PC-3 (cell line): ENCODE results near the gene MCM9. TPM values are rescaled to one million over a fixed set of nuclear protein-coding genes. Genes with fewer than 3 reads are reported as not detected.
"Not testable (repeated sequence)": the region's sequence is repeated elsewhere in the genome, so short reads cannot be mapped to it uniquely, and the experiment has no call there.

Experiments used
- ATAC-seq: fragments of 200-7000 bp; cut with Tn5 transposase; 2 replicates; pipeline ENCODE4 v1.9.1; 2020; ENCODE audit warnings: mild to moderate bottlenecking, moderate library complexity
- BruUV-seq: library from RNA; stranded (reverse); fragments of 400-500 nt; replicated peaks from 2 replicates; lab custom pipeline; 2021; lab: Mats Ljungman, UMichigan
- CTCF ChIA-PET: fragments of 300-600 bp; sonication (Branson Sonifier 250); formaldehyde crosslinking; loops from one replicate; lab custom pipeline; 2022; ENCODE audit warnings: antibody characterized with exemption; lab: Charles Lee
- POLR2A ChIA-PET: fragments of 300-600 bp; sonication (Branson Sonifier 250); formaldehyde crosslinking; loops from one replicate; lab custom pipeline; 2022; ENCODE audit warnings: antibody characterized with exemption; ENCODE audit not compliant: unreplicated experiment; lab: Charles Lee
- DNase-seq: peaks from one replicate; pipeline ENCODE4 v3.0.0-alpha.2; 2015
- H2AFZ ChIP-seq: fragments of 300-600 bp; sonication (generic); 2 replicates; pipeline ENCODE4 v1.6.0; 2016; ENCODE audit warnings: antibody characterized with exemption, low read length
- H3F3A ChIP-seq: fragments of 300-600 bp; sonication (generic); one replicate; pipeline ENCODE4 v1.6.0; 2017; ENCODE audit warnings: antibody characterized with exemption, low read length, control low read depth, mild to moderate bottlenecking; ENCODE audit not compliant: unreplicated experiment
- H3K27ac ChIP-seq: fragments of 300-600 bp; sonication (generic); 2 replicates; pipeline ENCODE4 v1.5.1; 2016; ENCODE audit warnings: mild to moderate bottlenecking, low read length
- H3K27me3 ChIP-seq: fragments of 300-600 bp; sonication (generic); 2 replicates; pipeline ENCODE4 v1.6.1; 2016; ENCODE audit warnings: low read length, mixed read lengths
- H3K36me3 ChIP-seq: fragments of 300-600 bp; sonication (generic); 2 replicates; pipeline ENCODE4 v1.6.1; 2016; ENCODE audit warnings: low read depth, mixed run types, low read length, mixed read lengths
- H3K4me1 ChIP-seq: fragments of 300-600 bp; sonication (generic); 2 replicates; pipeline ENCODE4 v1.5.1; 2016; ENCODE audit warnings: low read length; ENCODE audit not compliant: insufficient read depth
- H3K4me2 ChIP-seq: fragments of 300-600 bp; sonication (generic); 2 replicates; pipeline ENCODE4 v1.6.0; 2016; ENCODE audit warnings: low read length
- H3K4me3 ChIP-seq: fragments of 300-600 bp; sonication (generic); 2 replicates; pipeline ENCODE4 v1.5.1; 2016; ENCODE audit warnings: mild to moderate bottlenecking, low read length, mixed read lengths
- H3K79me2 ChIP-seq: fragments of 300-600 bp; sonication (generic); 2 replicates; pipeline ENCODE4 v1.6.1; 2017; ENCODE audit warnings: low read length, mixed read lengths
- H3K9ac ChIP-seq: fragments of 300-600 bp; sonication (generic); 2 replicates; pipeline ENCODE4 v1.6.0; 2016; ENCODE audit warnings: mild to moderate bottlenecking, low read length
- H3K9me2 ChIP-seq: fragments of 300-600 bp; sonication (generic); replicated peaks from 2 replicates; pipeline ENCODE4 v1.6.1; 2016; ENCODE audit warnings: mixed run types, low read length, mixed read lengths
- H3K9me3 ChIP-seq: fragments of 300-600 bp; sonication (generic); 2 replicates; pipeline ENCODE4 v1.6.1; 2016; ENCODE audit warnings: low read length, mixed read lengths
- H4K20me1 ChIP-seq: fragments of 300-600 bp; sonication (generic); 2 replicates; pipeline ENCODE4 v1.6.1; 2016; ENCODE audit warnings: low read length, mixed read lengths
- EZH2 ChIP-seq: fragments of 300-600 bp; sonication (generic); IDR thresholded peaks from one replicate; pipeline ENCODE4 v1.6.1; 2017; ENCODE audit warnings: antibody characterized with exemption, mild to moderate bottlenecking, low read length; ENCODE audit not compliant: unreplicated experiment
- EZH2phosphoT487 ChIP-seq: fragments of 300-600 bp; sonication (generic); IDR thresholded peaks from 2 replicates; pipeline ENCODE4 v1.6.1; 2018; ENCODE audit warnings: mild to moderate bottlenecking, antibody characterized with exemption, low read length, borderline replicate concordance
- intact Hi-C: fragments of 100-400 bp; cut with micrococcal nuclease; formaldehyde crosslinking; loops from 2 replicates; pipeline ENCODE4 v1.9.0; 2023
- total RNA-seq: library from RNA; depleted of rRNA; stranded (reverse); fragments of >200 nt; gene quantifications from 2 replicates; pipeline ENCODE4 v1.2.3, GENCODE V29; 2014
- TF ChIP-seq, protein P1 (sequence below): fragments of 300-600 bp; sonication (generic); conservative IDR thresholded peaks from 2 replicates; pipeline ENCODE4 v1.5.1; 2017; ENCODE audit warnings: antibody characterized with exemption, low read depth, mild to moderate bottlenecking, low read length

MCM9 gene
- total RNA-seq, 1 experiment from 2014 or later = 5.8 TPM

DNA sequence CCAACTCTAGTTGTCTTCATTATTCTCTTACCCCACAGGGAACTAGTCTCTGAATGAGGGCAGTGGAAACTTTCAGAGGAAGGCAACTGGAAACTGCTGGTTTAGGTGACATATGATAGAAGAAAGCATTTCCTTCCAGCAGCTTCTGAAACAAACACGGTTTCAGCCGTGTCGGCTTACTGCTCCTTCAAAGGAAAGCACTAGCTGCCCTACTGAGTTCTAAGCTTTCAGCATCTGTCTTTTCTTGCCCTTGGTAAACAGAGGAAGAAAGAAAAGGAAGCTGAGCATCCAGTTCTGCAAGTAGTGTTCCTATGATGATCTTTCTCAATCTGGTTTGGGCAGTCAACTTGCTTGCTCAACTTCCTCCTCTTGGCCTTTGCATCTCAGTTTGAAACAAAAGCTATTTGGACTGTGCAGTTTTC, 166.0 kb downstream of the MCM9 start:
- Histone ChIP-seq H3K4me1 (peaks cover 25% of the 10 kb centered on the region), H3K36me3 (no peaks in the 10 kb centered on the region), H3K27ac (no peak overlapping the region), H2AFZ (no peak overlapping the region), H3K27me3 (no peaks in the 10 kb centered on the region), H3K79me2 (no peaks in the 10 kb centered on the region), H3K9ac (no peak overlapping the region), H4K20me1 (no peaks in the 10 kb centered on the region), H3F3A (no peaks in the 10 kb centered on the region), H3K9me2 (no peaks in the 10 kb centered on the region), H3K4me2 (peak overlapping the region; percentile 3; the same call in 1 of the 2 replicates), H3K9me3 (no peaks in the 10 kb centered on the region), H3K4me3 (no peak overlapping the region)
- BruUV-seq = no TSS peak
- ATAC-seq = no peak
- intact Hi-C loops = no loop called here
- TF ChIP-seq EZH2 (no peak), EZH2phosphoT487 (no peak)
- TF ChIP-seq, protein P1, sequence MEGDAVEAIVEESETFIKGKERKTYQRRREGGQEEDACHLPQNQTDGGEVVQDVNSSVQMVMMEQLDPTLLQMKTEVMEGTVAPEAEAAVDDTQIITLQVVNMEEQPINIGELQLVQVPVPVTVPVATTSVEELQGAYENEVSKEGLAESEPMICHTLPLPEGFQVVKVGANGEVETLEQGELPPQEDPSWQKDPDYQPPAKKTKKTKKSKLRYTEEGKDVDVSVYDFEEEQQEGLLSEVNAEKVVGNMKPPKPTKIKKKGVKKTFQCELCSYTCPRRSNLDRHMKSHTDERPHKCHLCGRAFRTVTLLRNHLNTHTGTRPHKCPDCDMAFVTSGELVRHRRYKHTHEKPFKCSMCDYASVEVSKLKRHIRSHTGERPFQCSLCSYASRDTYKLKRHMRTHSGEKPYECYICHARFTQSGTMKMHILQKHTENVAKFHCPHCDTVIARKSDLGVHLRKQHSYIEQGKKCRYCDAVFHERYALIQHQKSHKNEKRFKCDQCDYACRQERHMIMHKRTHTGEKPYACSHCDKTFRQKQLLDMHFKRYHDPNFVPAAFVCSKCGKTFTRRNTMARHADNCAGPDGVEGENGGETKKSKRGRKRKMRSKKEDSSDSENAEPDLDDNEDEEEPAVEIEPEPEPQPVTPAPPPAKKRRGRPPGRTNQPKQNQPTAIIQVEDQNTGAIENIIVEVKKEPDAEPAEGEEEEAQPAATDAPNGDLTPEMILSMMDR = no peak
- peak; percentile 67 for DNase-seq
- CTCF ChIA-PET = no interaction called here
- POLR2A ChIA-PET = interaction anchor here (0.6 kb wide), 1 partner anchor 92 kb away, joined by 3 read pairs; no protein-coding TSS in a partner anchor

DNA sequence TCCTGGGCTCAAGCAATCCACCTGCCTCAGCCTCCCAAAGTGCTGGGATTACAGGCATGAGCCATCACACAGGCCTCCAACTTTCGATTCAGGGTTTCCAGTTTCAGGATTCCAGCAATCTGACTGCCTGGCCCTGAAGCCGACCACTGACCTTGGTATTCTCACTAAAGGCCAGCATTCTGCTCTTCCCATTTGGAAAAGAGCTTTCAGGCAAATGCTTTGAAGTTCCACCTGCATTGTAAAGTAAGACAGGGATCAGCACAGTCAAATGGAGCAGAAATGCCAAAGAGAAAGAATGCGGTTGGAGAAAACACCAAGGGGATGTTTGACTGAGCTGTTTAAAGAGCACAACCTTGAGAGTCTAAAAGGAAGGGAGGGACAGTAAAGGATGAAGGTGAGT, 166.5 kb downstream of the MCM9 start:
- no peaks in the 10 kb centered on the region for H3K79me2 ChIP-seq
- no peaks in the 10 kb centered on the region for H4K20me1 ChIP-seq
- no peak overlapping the region for H2AFZ ChIP-seq
- no peak for TF ChIP-seq EZH2phosphoT487
- TF ChIP-seq, protein P1 = no peak
- no peak for TF ChIP-seq EZH2
- intact Hi-C loops = no loop called here
- no peak for ATAC-seq
- no TSS peak for BruUV-seq
- no peak overlapping the region for H3K4me3 ChIP-seq
- no peaks in the 10 kb centered on the region for H3F3A ChIP-seq
- H3K36me3 ChIP-seq = no peaks in the 10 kb centered on the region
- no peaks in the 10 kb centered on the region for H3K9me2 ChIP-seq
- H3K9ac ChIP-seq = no peak overlapping the region
- H3K4me1 ChIP-seq = peaks cover 25% of the 10 kb centered on the region
- 0 out of 2 replicates have a peak overlapping the region, but pooled peaks have one; percentile 3 for H3K4me2 ChIP-seq
- no peak for DNase-seq
- ChIA-PET CTCF (no interaction called here), POLR2A (no interaction called here)
- H3K27me3 ChIP-seq = no peaks in the 10 kb centered on the region
- H3K27ac ChIP-seq = no peak overlapping the region
- no peaks in the 10 kb centered on the region for H3K9me3 ChIP-seq

DNA sequence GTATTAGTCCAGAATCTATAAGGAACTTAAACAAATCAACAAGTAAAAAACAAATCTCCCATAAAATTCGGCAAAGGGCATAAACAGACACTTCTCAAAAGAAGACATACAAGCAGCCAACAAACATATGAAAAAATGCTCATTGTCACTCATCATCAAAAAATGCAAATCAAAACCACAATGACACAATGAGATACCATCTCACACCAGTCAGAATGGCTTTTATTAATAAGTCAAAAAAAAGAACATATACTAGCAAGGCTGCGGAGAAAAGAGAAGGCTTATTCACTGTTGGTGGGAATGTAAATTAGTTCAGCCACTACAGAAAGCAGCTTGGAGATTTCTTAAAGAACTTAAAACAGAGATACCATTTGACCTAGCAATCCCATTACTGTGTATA, 169.6 kb downstream of the MCM9 start:
- H3K9me2 ChIP-seq, H3K27me3 ChIP-seq, H4K20me1 ChIP-seq, H2AFZ ChIP-seq, intact Hi-C loops, H3K9me3 ChIP-seq, H3K4me3 ChIP-seq, POLR2A ChIA-PET, H3K9ac ChIP-seq, H3F3A ChIP-seq, H3K79me2 ChIP-seq, H3K36me3 ChIP-seq, H3K27ac ChIP-seq, ATAC-seq, BruUV-seq, H3K4me2 ChIP-seq, CTCF ChIA-PET: not testable (repeated sequence)
- H3K4me1 ChIP-seq = peaks cover 16% of the 10 kb centered on the region
- peak; percentile 35 for DNase-seq
